Nephron progenitor cell (in vitro differentiated cells): Measurements from ENCODE around the gene SERPINC1.
A peak's percentile ranks its signal among the peaks of the same experiment; 100 is the strongest.
"Not testable (repeated sequence)": the region's sequence is repeated elsewhere in the genome, so short reads cannot be mapped to it uniquely, and the experiment has no call there.

Experiments used
- DNase-seq: peaks from one replicate; pipeline ENCODE4 v3.0.0; 2021
- H3K27ac Mint-ChIP-seq: 2 replicates; pipeline ENCODE4 v1.8.0; 2021; ENCODE audit warnings: mild to moderate bottlenecking, moderate library complexity, mixed read lengths
- H3K27me3 Mint-ChIP-seq: 2 replicates; pipeline ENCODE4 v1.8.0; 2021; ENCODE audit warnings: mild to moderate bottlenecking, low read depth, mixed read lengths; ENCODE audit not compliant: poor library complexity
- H3K36me3 Mint-ChIP-seq: 2 replicates; pipeline ENCODE4 v1.8.0; 2021; ENCODE audit warnings: low read depth, mixed read lengths
- H3K4me1 Mint-ChIP-seq: 2 replicates; pipeline ENCODE4 v1.8.0; 2021; ENCODE audit warnings: mixed read lengths
- H3K4me3 Mint-ChIP-seq: 2 replicates; pipeline ENCODE4 v1.8.0; 2021; ENCODE audit warnings: mild to moderate bottlenecking, moderate library complexity, mixed read lengths
- H3K9me3 Mint-ChIP-seq: 2 replicates; pipeline ENCODE4 v1.8.0; 2021; ENCODE audit warnings: mild to moderate bottlenecking, moderate library complexity, mixed read lengths
- TF ChIP-seq, protein P1 (sequence below): fragments of 200-600 bp; sonication (generic); IDR thresholded peaks from 2 replicates; pipeline ENCODE4 v1.5.0; 2021; ENCODE audit warnings: antibody characterized with exemption

The SERPINC1 gene

GRCh38 chr1:173864179-173864867 lies 52.8 kb downstream of the SERPINC1 start:
- Mint-ChIP-seq H3K27me3 (peaks cover 4% of the 10 kb centered on the region), H3K4me3 (peak overlapping the region; percentile 94), H3K4me1 (peaks cover 41% of the 10 kb centered on the region), H3K9me3 (no peaks in the 10 kb centered on the region), H3K36me3 (peaks cover 56% of the 10 kb centered on the region), H3K27ac (peak overlapping the region; percentile 88)
- TF ChIP-seq, protein P1, sequence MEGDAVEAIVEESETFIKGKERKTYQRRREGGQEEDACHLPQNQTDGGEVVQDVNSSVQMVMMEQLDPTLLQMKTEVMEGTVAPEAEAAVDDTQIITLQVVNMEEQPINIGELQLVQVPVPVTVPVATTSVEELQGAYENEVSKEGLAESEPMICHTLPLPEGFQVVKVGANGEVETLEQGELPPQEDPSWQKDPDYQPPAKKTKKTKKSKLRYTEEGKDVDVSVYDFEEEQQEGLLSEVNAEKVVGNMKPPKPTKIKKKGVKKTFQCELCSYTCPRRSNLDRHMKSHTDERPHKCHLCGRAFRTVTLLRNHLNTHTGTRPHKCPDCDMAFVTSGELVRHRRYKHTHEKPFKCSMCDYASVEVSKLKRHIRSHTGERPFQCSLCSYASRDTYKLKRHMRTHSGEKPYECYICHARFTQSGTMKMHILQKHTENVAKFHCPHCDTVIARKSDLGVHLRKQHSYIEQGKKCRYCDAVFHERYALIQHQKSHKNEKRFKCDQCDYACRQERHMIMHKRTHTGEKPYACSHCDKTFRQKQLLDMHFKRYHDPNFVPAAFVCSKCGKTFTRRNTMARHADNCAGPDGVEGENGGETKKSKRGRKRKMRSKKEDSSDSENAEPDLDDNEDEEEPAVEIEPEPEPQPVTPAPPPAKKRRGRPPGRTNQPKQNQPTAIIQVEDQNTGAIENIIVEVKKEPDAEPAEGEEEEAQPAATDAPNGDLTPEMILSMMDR: no peak
- no peak for DNase-seq

DNA sequence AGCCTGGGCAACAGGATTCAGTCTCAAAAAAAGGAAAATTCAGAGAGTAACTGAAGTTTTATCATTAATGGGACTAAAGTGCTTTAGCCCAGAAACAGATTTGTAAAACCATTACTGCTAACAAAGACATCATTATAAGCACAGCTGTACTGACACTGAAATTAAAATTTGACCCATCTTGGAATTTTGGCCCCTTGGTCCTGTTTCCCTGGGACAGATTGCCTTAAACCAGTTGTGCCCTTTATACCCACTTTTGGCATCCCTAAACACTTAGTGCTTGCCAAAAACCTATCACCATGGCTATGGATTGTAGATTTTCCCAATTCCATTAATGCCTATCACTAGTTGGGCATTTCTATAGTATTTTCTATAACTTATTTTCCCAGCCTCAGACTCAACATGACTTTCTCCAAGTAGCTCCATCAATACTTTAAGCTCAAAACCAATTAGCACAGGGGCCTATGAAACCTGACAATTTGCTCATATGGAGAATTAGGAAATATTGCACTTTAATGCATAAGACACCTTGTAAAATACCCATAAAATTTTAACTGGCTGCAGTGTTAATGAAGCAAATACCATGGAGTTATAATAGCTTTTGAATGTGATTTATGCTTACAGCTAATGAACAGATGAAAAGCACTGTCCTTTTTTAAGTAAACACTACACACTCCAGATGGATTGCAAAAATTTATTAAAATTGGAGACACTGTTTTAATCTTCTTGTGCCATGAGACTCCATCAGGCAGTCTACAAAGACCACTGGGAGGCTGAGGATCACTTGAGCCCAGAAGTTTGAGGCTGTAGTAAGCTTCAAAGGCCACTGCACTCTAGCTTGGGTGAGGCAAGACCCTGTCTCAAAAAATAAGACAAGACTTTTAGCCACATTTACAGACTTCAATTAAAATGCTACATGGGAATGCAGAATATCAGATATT lies 53.6 kb downstream of the SERPINC1 start:
- no peak for DNase-seq
- Mint-ChIP-seq H3K36me3 (peaks cover 57% of the 10 kb centered on the region), H3K27ac (peak overlapping the region; percentile 84), H3K4me1 (peaks cover 34% of the 10 kb centered on the region), H3K27me3 (peaks cover 4% of the 10 kb centered on the region), H3K4me3 (peak overlapping the region; percentile 62), H3K9me3 (no peaks in the 10 kb centered on the region)
- TF ChIP-seq, protein P1: no peak

GRCh38 chr1:173862769-173863223 lies 54.3 kb downstream of the SERPINC1 start:
- H3K4me3 Mint-ChIP-seq: no peak overlapping the region
- peak overlapping the region; percentile 78 for H3K27ac Mint-ChIP-seq
- TF ChIP-seq, protein P1: no peak
- H3K4me1 Mint-ChIP-seq: peaks cover 34% of the 10 kb centered on the region
- H3K9me3 Mint-ChIP-seq: no peaks in the 10 kb centered on the region
- H3K27me3 Mint-ChIP-seq: peaks cover 4% of the 10 kb centered on the region
- no peak for DNase-seq
- H3K36me3 Mint-ChIP-seq: peaks cover 64% of the 10 kb centered on the region

GRCh38 chr1:173862146-173862768 lies 54.9 kb downstream of the SERPINC1 start:
- H3K27me3 Mint-ChIP-seq, DNase-seq, H3K4me3 Mint-ChIP-seq, H3K9me3 Mint-ChIP-seq: not testable (repeated sequence)
- H3K27ac Mint-ChIP-seq: peak overlapping the region; percentile 78
- peaks cover 34% of the 10 kb centered on the region for H3K4me1 Mint-ChIP-seq
- H3K36me3 Mint-ChIP-seq: peaks cover 69% of the 10 kb centered on the region

GRCh38 chr1:173861731-173862145 lies 55.4 kb downstream of the SERPINC1 start:
- Mint-ChIP-seq H3K27me3 (no peaks in the 10 kb centered on the region), H3K4me1 (peaks cover 31% of the 10 kb centered on the region), H3K36me3 (peaks cover 69% of the 10 kb centered on the region), H3K9me3 (no peaks in the 10 kb centered on the region), H3K27ac (no peak overlapping the region), H3K4me3 (no peak overlapping the region)
- TF ChIP-seq, protein P1: no peak
- no peak for DNase-seq

DNA sequence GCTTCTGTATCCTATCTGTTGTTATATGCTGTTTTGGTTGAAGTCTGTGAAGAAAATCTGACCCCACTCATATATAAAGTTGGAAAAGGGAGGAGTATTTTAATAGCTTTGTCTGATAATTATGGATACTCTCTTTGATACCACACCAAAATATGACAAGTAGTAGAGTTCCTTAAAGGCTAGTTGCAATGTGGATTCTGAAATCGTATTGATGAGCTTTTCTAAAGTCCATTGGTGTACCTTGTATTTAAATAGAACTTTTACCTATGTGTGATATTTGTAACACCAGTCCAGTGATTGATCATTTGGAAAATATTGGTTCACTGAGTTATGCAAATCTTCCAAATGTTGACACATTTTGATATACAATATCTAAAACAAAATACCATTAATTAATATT lies 57.1 kb downstream of the SERPINC1 start:
- H3K4me1 Mint-ChIP-seq: peaks cover 14% of the 10 kb centered on the region
- TF ChIP-seq, protein P1: no peak
- peaks cover 68% of the 10 kb centered on the region for H3K36me3 Mint-ChIP-seq
- peak overlapping the region; percentile 70 for H3K27ac Mint-ChIP-seq
- H3K27me3 Mint-ChIP-seq: no peaks in the 10 kb centered on the region
- DNase-seq: no peak
- H3K4me3 Mint-ChIP-seq: no peak overlapping the region
- H3K9me3 Mint-ChIP-seq: no peaks in the 10 kb centered on the region

DNA sequence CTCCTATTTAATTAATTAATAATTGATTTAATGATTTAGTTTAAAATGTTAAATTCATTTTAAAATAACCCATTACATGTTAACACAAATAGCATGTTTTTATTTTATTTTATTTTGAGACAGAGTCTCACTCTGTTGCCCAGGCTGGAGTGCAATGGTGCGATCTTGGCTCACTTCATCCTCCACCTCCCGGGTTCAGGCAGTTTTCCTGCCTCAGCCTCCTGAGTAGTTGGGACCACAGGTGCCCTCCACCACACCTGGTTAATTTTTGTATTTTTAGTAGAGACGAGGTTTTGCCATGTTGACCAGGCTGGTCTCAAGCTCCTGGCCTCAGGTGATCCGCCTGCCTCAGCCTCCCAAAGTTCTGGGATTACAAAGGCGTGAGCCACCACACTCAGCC lies 57.6 kb downstream of the SERPINC1 start:
- not testable (repeated sequence) for H3K4me3 Mint-ChIP-seq, H3K27me3 Mint-ChIP-seq, H3K9me3 Mint-ChIP-seq, H3K27ac Mint-ChIP-seq, H3K4me1 Mint-ChIP-seq, DNase-seq
- H3K36me3 Mint-ChIP-seq: peaks cover 67% of the 10 kb centered on the region
